SK-N-SH (cell line): ENCODE results near the gene BACE1-AS. TPM values are rescaled to one million over a fixed set of nuclear protein-coding genes. Genes with fewer than 3 reads are reported as not detected.

Experiments used
- CHD2 ChIP-seq: fragments of 150-350 bp; IDR thresholded peaks from 2 replicates; pipeline ENCODE4 v1.6.1; 2018; ENCODE audit warnings: low read length; ENCODE audit not compliant: partially characterized antibody
- ELF1 ChIP-seq: IDR thresholded peaks from 2 replicates; pipeline ENCODE4 v1.4.0; 2012
- EZH2phosphoT487 ChIP-seq: fragments of 200-600 bp; sonication (generic); IDR thresholded peaks from 2 replicates; pipeline ENCODE4 v1.6.1; 2017; ENCODE audit warnings: low read depth, mixed run types, mild to moderate bottlenecking, antibody characterized with exemption, moderate library complexity, borderline replicate concordance
- FOXM1 ChIP-seq: IDR thresholded peaks from 2 replicates; pipeline ENCODE4 v1.4.0; 2012; ENCODE audit warnings: low read depth, mild to moderate bottlenecking
- GATA2 ChIP-seq: sonication (generic); formaldehyde crosslinking; IDR thresholded peaks from 2 replicates; pipeline ENCODE4 v1.5.0; 2020; ENCODE audit warnings: mild to moderate bottlenecking, missing genetic modification reagents
- MXI1 ChIP-seq: IDR thresholded peaks from 2 replicates; pipeline ENCODE4 v1.6.1; 2012; ENCODE audit warnings: mild to moderate bottlenecking, low read depth, low read length, improper control_type of control experiment
- PBX3 ChIP-seq: IDR thresholded peaks from 2 replicates; pipeline ENCODE4; 2012
- POLR2AphosphoS5 ChIP-seq: IDR thresholded peaks from 2 replicates; pipeline ENCODE4 v1.6.1; 2012; ENCODE audit warnings: low read depth, low read length
- RCOR1 ChIP-seq: fragments of 150-350 bp; IDR thresholded peaks from 2 replicates; pipeline ENCODE4 v1.6.1; 2017; ENCODE audit warnings: antibody characterized with exemption, low read length
- REST ChIP-seq: IDR thresholded peaks from 2 replicates; pipeline ENCODE4 v1.6.1; 2012; ENCODE audit warnings: mild to moderate bottlenecking, low read depth, low read length, moderate library complexity
- RXRA ChIP-seq: IDR thresholded peaks from 2 replicates; pipeline ENCODE4 v1.4.0; 2012; ENCODE audit warnings: low read depth, mild to moderate bottlenecking, borderline replicate concordance
- TCF12 ChIP-seq: IDR thresholded peaks from 2 replicates; pipeline ENCODE4 v1.4.0; 2012
- TEAD4 ChIP-seq: IDR thresholded peaks from 2 replicates; pipeline ENCODE4 v1.4.0; 2012; ENCODE audit warnings: mild to moderate bottlenecking, borderline replicate concordance; ENCODE audit not compliant: insufficient read depth
- polyA plus RNA-seq, 3 experiments: library from polyadenylated mRNA; depleted of rRNA; stranded (reverse); fragments of >200 nt; gene quantifications; 2 replicates each; pipeline ENCODE4 v1.2.3, GENCODE V29; 2012
- TF ChIP-seq, protein P1 (sequence below): IDR thresholded peaks from 2 replicates; pipeline ENCODE4 v1.4.0; 2012; ENCODE audit warnings: low read depth
- TF ChIP-seq, protein P2 (sequence below): IDR thresholded peaks from 2 replicates; pipeline ENCODE4 v1.4.0; 2012; ENCODE audit warnings: low read depth, borderline replicate concordance

BACE1-AS gene
- polyA plus RNA-seq, 1 of the 3 experiments (the other 2 are of a cell fraction) = 5.7 TPM

DNA sequence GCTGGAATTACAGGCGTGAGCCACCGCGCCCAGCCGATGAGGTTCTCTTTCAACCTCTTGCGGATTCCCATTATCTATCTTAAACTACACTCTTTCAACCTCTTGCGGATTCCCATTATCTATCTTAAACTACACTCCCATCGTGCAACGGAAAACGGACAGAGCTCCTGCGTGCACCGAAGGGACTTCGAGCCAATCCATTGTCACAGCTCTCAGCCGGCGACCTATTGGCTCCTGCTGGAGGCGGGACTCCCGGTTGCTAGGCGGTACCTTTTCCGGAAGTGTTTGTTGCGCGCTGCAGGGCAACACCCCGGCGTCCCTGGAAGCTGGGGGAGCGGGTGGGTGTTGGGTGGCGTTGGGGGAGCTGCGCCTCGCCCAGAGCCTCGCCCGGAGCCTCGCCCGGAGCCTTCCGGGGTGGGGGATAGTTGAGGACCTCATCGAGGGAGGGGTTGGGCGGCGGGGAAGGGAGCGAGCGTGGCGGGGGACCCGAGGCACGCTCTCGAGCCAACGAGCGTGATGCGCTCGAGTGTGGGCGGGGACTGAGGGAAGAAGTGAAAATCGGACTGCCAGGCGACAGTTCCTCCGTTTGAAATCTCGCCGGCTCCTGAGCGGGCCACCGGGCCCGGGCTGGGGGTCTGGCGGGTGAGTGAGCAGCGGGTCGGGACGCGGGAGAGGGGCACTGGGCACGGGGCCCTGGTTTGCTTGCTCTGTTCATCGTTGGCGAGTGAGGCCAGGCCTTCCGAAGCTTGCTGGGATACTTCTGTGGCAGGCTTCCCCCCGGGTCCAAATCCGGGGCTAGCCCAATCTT, 36.6 kb downstream of the BACE1-AS start, which contains the start of gene CEP164 (continued):
- TF ChIP-seq, protein P1, sequence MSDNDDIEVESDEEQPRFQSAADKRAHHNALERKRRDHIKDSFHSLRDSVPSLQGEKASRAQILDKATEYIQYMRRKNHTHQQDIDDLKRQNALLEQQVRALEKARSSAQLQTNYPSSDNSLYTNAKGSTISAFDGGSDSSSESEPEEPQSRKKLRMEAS = peak; percentile 66; the same call in 1 of the 2 replicates
- no peak for TF ChIP-seq EZH2phosphoT487
- TF ChIP-seq MXI1 = peak; percentile 73
- TF ChIP-seq REST = 0 out of 2 replicates have a peak, but pooled peaks have one; percentile 15
- TF ChIP-seq TEAD4 = no peak
- TF ChIP-seq POLR2AphosphoS5 = peak; percentile 52; the same call in 1 of the 2 replicates
- TF ChIP-seq RCOR1 = no peak
- peak; percentile 92 for TF ChIP-seq ELF1
- no peak for TF ChIP-seq FOXM1
- TF ChIP-seq CHD2 = peak; percentile 82
- peak; percentile 76 for TF ChIP-seq PBX3
- no peak for TF ChIP-seq GATA2
- TF ChIP-seq, protein P2, sequence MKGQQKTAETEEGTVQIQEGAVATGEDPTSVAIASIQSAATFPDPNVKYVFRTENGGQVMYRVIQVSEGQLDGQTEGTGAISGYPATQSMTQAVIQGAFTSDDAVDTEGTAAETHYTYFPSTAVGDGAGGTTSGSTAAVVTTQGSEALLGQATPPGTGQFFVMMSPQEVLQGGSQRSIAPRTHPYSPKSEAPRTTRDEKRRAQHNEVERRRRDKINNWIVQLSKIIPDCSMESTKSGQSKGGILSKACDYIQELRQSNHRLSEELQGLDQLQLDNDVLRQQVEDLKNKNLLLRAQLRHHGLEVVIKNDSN = no peak
- TF ChIP-seq TCF12 = no peak; the same call in 1 of the 2 replicates
- TF ChIP-seq RXRA = no peak
- TF ChIP-seq, all 33 proteins: peak for 11
